Neuronal stem cell (in vitro differentiated cells): ENCODE results near the gene RANBP10.

ENCODE experiments used
- DNase-seq: peaks from one replicate; pipeline ENCODE4 v3.0.0-alpha.2; 2013; ENCODE audit warnings: low spot score
- H2AFZ ChIP-seq: one replicate; pipeline ENCODE4 v1.6.1; 2013; ENCODE audit warnings: mild to moderate bottlenecking, low read length, inconsistent platforms
- H2AK5ac ChIP-seq: 2 replicates; pipeline ENCODE4 v1.6.1; 2013; ENCODE audit warnings: low read depth, mild to moderate bottlenecking, inconsistent platforms, low read length, moderate library complexity, mixed read lengths
- H2BK120ac ChIP-seq: 2 replicates; pipeline ENCODE4 v1.6.1; 2013; ENCODE audit warnings: low read depth, mild to moderate bottlenecking, inconsistent platforms, low read length, moderate library complexity, mixed read lengths
- H2BK12ac ChIP-seq: one replicate; pipeline ENCODE4 v1.6.1; 2013; ENCODE audit warnings: low read length, inconsistent platforms
- H2BK15ac ChIP-seq: 2 replicates; pipeline ENCODE4 v1.6.1; 2013; ENCODE audit warnings: mild to moderate bottlenecking, low read length, inconsistent platforms, mixed read lengths
- H2BK5ac ChIP-seq: one replicate; pipeline ENCODE4 v1.6.1; 2013; ENCODE audit warnings: inconsistent platforms, mild to moderate bottlenecking, low read length, moderate library complexity
- H3K14ac ChIP-seq: one replicate; pipeline ENCODE4 v1.6.1; 2013; ENCODE audit warnings: low read length, inconsistent platforms
- H3K18ac ChIP-seq: 2 replicates; pipeline ENCODE4 v1.6.1; 2013; ENCODE audit warnings: low read length, inconsistent platforms
- H3K23ac ChIP-seq: 2 replicates; pipeline ENCODE4 v1.6.1; 2013; ENCODE audit warnings: low read depth, mild to moderate bottlenecking, mixed read lengths, low read length, inconsistent platforms; ENCODE audit not compliant: poor library complexity
- H3K27ac ChIP-seq: replicated peaks from 3 replicates; pipeline ENCODE4 v1.5.1; 2013; ENCODE audit warnings: low read length, inconsistent platforms
- H3K27me3 ChIP-seq, 3 experiments: 2 replicates each; pipeline ENCODE4 v1.6.1; 2013; ENCODE audit warnings: low read length in 3 of 3, mild to moderate bottlenecking in 2 of 3, inconsistent platforms in 1 of 3, low read depth in 1 of 3, mixed read lengths in 1 of 3, moderate library complexity in 1 of 3; ENCODE audit not compliant: control insufficient read depth in 3 of 3, insufficient read depth in 3 of 3
- H3K36me3 ChIP-seq, 2 donors: replicated peaks in 1 of 2; 2 replicates each; pipeline ENCODE4 v1.6.1; 2013; ENCODE audit warnings: low read length in 2 of 2; ENCODE audit not compliant: control insufficient read depth in 2 of 2, insufficient read depth in 2 of 2
- H3K4ac ChIP-seq: 2 replicates; pipeline ENCODE4 v1.6.1; 2013; ENCODE audit warnings: inconsistent platforms, mild to moderate bottlenecking, low read length, moderate library complexity
- H3K4me1 ChIP-seq, 2 donors: 1 replicate in 1 of 2; 2 replicates in 1 of 2; pipeline ENCODE4 v1.6.1; 2013; ENCODE audit warnings: low read length in 2 of 2, low read depth in 1 of 2; ENCODE audit not compliant: control insufficient read depth in 2 of 2, insufficient read depth in 1 of 2
- H3K4me2 ChIP-seq: one replicate; pipeline ENCODE4 v1.6.1; 2013; ENCODE audit warnings: mild to moderate bottlenecking, low read length, inconsistent platforms; ENCODE audit not compliant: insufficient read depth, poor library complexity, severe bottlenecking
- H3K4me3 ChIP-seq, 2 donors: 2 replicates each; pipeline ENCODE4 v1.5.1; 2013; ENCODE audit warnings: low read length in 2 of 2, mild to moderate bottlenecking in 2 of 2, inconsistent platforms in 1 of 2, moderate library complexity in 1 of 2
- H3K79me1 ChIP-seq: one replicate; pipeline ENCODE4 v1.6.1; 2013; ENCODE audit warnings: low read depth, mild to moderate bottlenecking, inconsistent platforms, low read length, moderate library complexity
- H3K9ac ChIP-seq: one replicate; pipeline ENCODE4 v1.6.1; 2013; ENCODE audit warnings: mild to moderate bottlenecking, low read depth, low read length, inconsistent platforms; ENCODE audit not compliant: poor library complexity
- H3K9me3 ChIP-seq, 2 donors: replicated peaks in 1 of 2; 2 replicates each; pipeline versions ENCODE3 to v1.6.1; 2013; ENCODE audit warnings: low read length in 2 of 2, mild to moderate bottlenecking in 2 of 2, inconsistent platforms in 1 of 2, low read depth in 1 of 2, mixed read lengths in 1 of 2, moderate library complexity in 1 of 2; ENCODE audit not compliant: control insufficient read depth in 2 of 2, insufficient read depth in 1 of 2
- H4K8ac ChIP-seq: one replicate; pipeline ENCODE4 v1.6.1; 2013; ENCODE audit warnings: low read depth, mild to moderate bottlenecking, inconsistent platforms, low read length, moderate library complexity
- H4K91ac ChIP-seq: one replicate; pipeline ENCODE4 v1.6.1; 2013; ENCODE audit warnings: low read length, low read depth, mild to moderate bottlenecking, inconsistent platforms; ENCODE audit not compliant: poor library complexity
- WGBS, 2 donors: extraction: QIAGEN DNeasy Blood & Tissue Kit; methylation state at CpG; one replicate each; pipeline ENCODE4 v1.1.7; 2013; ENCODE audit warnings: missing lambda C conversion rate in 2 of 2, mixed read lengths in 1 of 2; ENCODE audit not compliant: insufficient read length in 2 of 2, insufficient replicate concordance in 1 of 2; ENCODE audit errors: extremely low coverage in 2 of 2; 5-methylcytosine and 5-hydroxymethylcytosine counted together

The RANBP10 gene

GRCh38 chr16:67783353-67783725, 23.0 kb downstream of the RANBP10 start:
- Histone ChIP-seq H3K36me3 (peaks cover 2 to 14% of the 10 kb centered on the region in 2 donors), H3K27ac (no peak overlapping the region), H2BK12ac (no peak overlapping the region), H3K4me2 (no peak overlapping the region), H3K4ac (no peak overlapping the region), H3K4me3 (no peak overlapping the region), H3K14ac (no peak overlapping the region), H2BK15ac (no peak overlapping the region), H3K27me3 (peaks cover 0 to 1% (median 0%) of the 10 kb centered on the region in 3 experiments), H3K23ac (no peak overlapping the region), H4K8ac (no peak overlapping the region), H4K91ac (no peak overlapping the region), H3K9ac (no peak overlapping the region), H3K9me3 (no peaks in the 10 kb centered on the region), H2BK120ac (no peak overlapping the region), H3K4me1 (no peaks in the 10 kb centered on the region), H2BK5ac (no peak overlapping the region), H2AFZ (no peak overlapping the region), H3K18ac (no peak overlapping the region), H3K79me1 (peaks cover 3% of the 10 kb centered on the region), H2AK5ac (peak overlapping the region; percentile 14)
- DNase-seq, result no peak

GRCh38 chr16:67782567-67783352, 23.6 kb downstream of the RANBP10 start:
- Histone ChIP-seq H2BK12ac (no peak overlapping the region), H3K4me2 (no peak overlapping the region), H3K4me3 (no peak overlapping the region), H4K91ac (no peak overlapping the region), H3K4ac (no peak overlapping the region), H3K14ac (no peak overlapping the region), H3K18ac (no peak overlapping the region), H3K9me3 (no peaks in the 10 kb centered on the region), H3K9ac (peak overlapping the region; percentile 50), H3K27me3 (peaks cover 0 to 1% (median 0%) of the 10 kb centered on the region in 3 experiments), H2AFZ (no peak overlapping the region), H2BK5ac (no peak overlapping the region), H3K4me1 (no peaks in the 10 kb centered on the region), H3K36me3 (peaks cover 2 to 14% of the 10 kb centered on the region in 2 donors), H2BK15ac (no peak overlapping the region), H3K79me1 (peaks cover 3% of the 10 kb centered on the region), H3K27ac (no peak overlapping the region), H2AK5ac (peak overlapping the region; percentile 14), H3K23ac (no peak overlapping the region), H4K8ac (no peak overlapping the region), H2BK120ac (no peak overlapping the region)
- WGBS, 2 donors, result no CpG with 5 or more reads among the region's 12 CpGs
- no peak for DNase-seq

GRCh38 chr16:67781565-67781921, 24.8 kb downstream of the RANBP10 start:
- H2BK12ac ChIP-seq, result no peak overlapping the region
- H3K79me1 ChIP-seq, result peaks cover 3% of the 10 kb centered on the region
- no peak overlapping the region for H4K8ac ChIP-seq
- H3K27me3 ChIP-seq, result peaks cover 0 to 1% (median 0%) of the 10 kb centered on the region in 3 experiments
- H3K4ac ChIP-seq, result no peak overlapping the region
- H2AFZ ChIP-seq, result no peak overlapping the region
- H3K27ac ChIP-seq, result no peak overlapping the region
- no peak overlapping the region for H3K14ac ChIP-seq
- H2AK5ac ChIP-seq, result no peak overlapping the region
- peaks cover 2 to 14% of the 10 kb centered on the region in 2 donors for H3K36me3 ChIP-seq
- H3K9me3 ChIP-seq, result no peaks in the 10 kb centered on the region
- H3K4me2 ChIP-seq, result no peak overlapping the region
- H3K23ac ChIP-seq, result no peak overlapping the region
- DNase-seq, result no peak
- no CpG with 5 or more reads among the region's 5 CpGs for WGBS, 2 donors
- no peak overlapping the region for H4K91ac ChIP-seq
- no peak overlapping the region for H3K18ac ChIP-seq
- no peak overlapping the region for H3K4me3 ChIP-seq
- H2BK5ac ChIP-seq, result no peak overlapping the region
- H3K9ac ChIP-seq, result peak overlapping the region; percentile 39
- H2BK15ac ChIP-seq, result no peak overlapping the region
- no peaks in the 10 kb centered on the region for H3K4me1 ChIP-seq
- no peak overlapping the region for H2BK120ac ChIP-seq

- no peaks in the 10 kb centered on the region for H3K9me3 ChIP-seq
- H3K18ac ChIP-seq, result no peak overlapping the region
- H3K4ac ChIP-seq, result no peak overlapping the region
- H3K27me3 ChIP-seq, result peaks cover 0 to 1% (median 0%) of the 10 kb centered on the region in 3 experiments
- H3K27ac ChIP-seq, result no peak overlapping the region
- H3K4me3 ChIP-seq, result peak overlapping the region in 1 of 2 donors; percentile 12
- no peak overlapping the region for H2AK5ac ChIP-seq
- H3K4me2 ChIP-seq, result no peak overlapping the region
- H3K36me3 ChIP-seq, result peaks cover 2 to 14% of the 10 kb centered on the region in 2 donors
- DNase-seq, result no peak
- no peak overlapping the region for H3K23ac ChIP-seq
- H2BK15ac ChIP-seq, result no peak overlapping the region
- no peak overlapping the region for H4K8ac ChIP-seq
- peaks cover 3% of the 10 kb centered on the region for H3K79me1 ChIP-seq
- H3K14ac ChIP-seq, result no peak overlapping the region
- H2BK5ac ChIP-seq, result no peak overlapping the region
- no peak overlapping the region for H2BK12ac ChIP-seq
- H2AFZ ChIP-seq, result no peak overlapping the region
- no peak overlapping the region for H3K9ac ChIP-seq
- no peak overlapping the region for H4K91ac ChIP-seq
- no CpG with 5 or more reads among the region's 7 CpGs for WGBS, 2 donors
- no peaks in the 10 kb centered on the region for H3K4me1 ChIP-seq
- no peak overlapping the region for H2BK120ac ChIP-seq
These were observed 25.4 kb downstream of the RANBP10 start for GRCh38 chr16:67780847-67781564.
